AG08396 (cell line): Measurements from ENCODE around the gene TBX15.

Experiments used
- DNase-seq: peaks from one replicate; pipeline ENCODE4 v3.0.0; 2012; ENCODE audit warnings: low spot score, mixed read lengths

Gene TBX15

GRCh38 chr1:118988186-118989005 is at the start of gene TBX15:
Gene TBX15, minus strand, starts transcription at chr1:118988343. Its CDS starts 548 bp downstream, at chr1:118987795.
- DNase-seq: no peak

GRCh38 chr1:119034359-119034758 is 46.2 kb upstream of the TBX15 start:
- no peak for DNase-seq

GRCh38 chr1:119032986-119033385 is 44.8 kb upstream of the TBX15 start:
- no peak for DNase-seq

- DNase-seq: no peak
These were observed 39.6 kb upstream of the TBX15 start for GRCh38 chr1:119027759-119028158.

GRCh38 chr1:119026956-119027355 is 38.8 kb upstream of the TBX15 start:
- no peak for DNase-seq

- no peak for DNase-seq
These were observed 27.4 kb upstream of the TBX15 start for GRCh38 chr1:119015547-119015946.

GRCh38 chr1:119012383-119012782 is 24.2 kb upstream of the TBX15 start:
- no peak for DNase-seq

- no peak for DNase-seq
These were observed 23.6 kb upstream of the TBX15 start for GRCh38 chr1:119011706-119012105.

GRCh38 chr1:119011116-119011515 is 23.0 kb upstream of the TBX15 start:
- no peak for DNase-seq

GRCh38 chr1:119010201-119010600 is 22.1 kb upstream of the TBX15 start:
- DNase-seq: no peak

GRCh38 chr1:119009312-119009655 is 21.1 kb upstream of the TBX15 start:
- no peak for DNase-seq

- DNase-seq: peak; percentile 74
These were observed 20.6 kb upstream of the TBX15 start for GRCh38 chr1:119008483-119009311.

- peak; percentile 21 for DNase-seq
These were observed 19.7 kb upstream of the TBX15 start for GRCh38 chr1:119007670-119008482.

GRCh38 chr1:119007339-119007669 is 19.2 kb upstream of the TBX15 start:
- no peak for DNase-seq

GRCh38 chr1:119006406-119007279 is 18.5 kb upstream of the TBX15 start:
- DNase-seq: no peak

- no peak for DNase-seq
These were observed 17.7 kb upstream of the TBX15 start for GRCh38 chr1:119005724-119006405.

GRCh38 chr1:119004781-119005180 is 16.6 kb upstream of the TBX15 start:
- DNase-seq: no peak

GRCh38 chr1:119004129-119004527 is 16.0 kb upstream of the TBX15 start:
- DNase-seq: no peak

- DNase-seq: no peak
These were observed 15.4 kb upstream of the TBX15 start for GRCh38 chr1:119003413-119004128.

- peak; percentile 83 for DNase-seq
These were observed 14.0 kb upstream of the TBX15 start for GRCh38 chr1:119002028-119002686.
